Measurements from ENCODE around the gene AKAIN1.

Gene AKAIN1

DNA sequence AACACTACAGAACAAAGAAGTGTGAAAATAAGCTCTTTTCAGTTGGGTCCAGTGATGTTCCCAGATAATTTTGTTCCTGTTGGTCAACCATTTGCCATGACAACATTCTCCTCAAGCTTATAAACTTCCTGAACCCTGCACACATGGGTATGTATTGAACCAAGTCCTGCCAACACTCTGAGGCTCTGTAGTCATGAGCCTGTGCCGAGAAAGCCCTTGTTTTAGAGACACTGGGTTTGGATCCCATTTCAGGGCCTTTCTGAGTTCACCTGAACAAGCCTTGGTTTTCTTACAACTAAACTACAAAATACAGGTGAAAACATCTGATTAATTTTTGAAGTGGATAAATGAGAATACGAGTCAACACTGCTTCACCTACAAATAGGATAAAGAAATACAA lies 38.5 kb downstream of the AKAIN1 start:
- DNase-seq = no peak

GRCh38 chr18:5158172-5158571 lies 38.9 kb downstream of the AKAIN1 start:
- no peak for DNase-seq

- DNase-seq = no peak
Measured at GRCh38 chr18:5155907-5156287, 41.2 kb downstream of the AKAIN1 start.

DNA sequence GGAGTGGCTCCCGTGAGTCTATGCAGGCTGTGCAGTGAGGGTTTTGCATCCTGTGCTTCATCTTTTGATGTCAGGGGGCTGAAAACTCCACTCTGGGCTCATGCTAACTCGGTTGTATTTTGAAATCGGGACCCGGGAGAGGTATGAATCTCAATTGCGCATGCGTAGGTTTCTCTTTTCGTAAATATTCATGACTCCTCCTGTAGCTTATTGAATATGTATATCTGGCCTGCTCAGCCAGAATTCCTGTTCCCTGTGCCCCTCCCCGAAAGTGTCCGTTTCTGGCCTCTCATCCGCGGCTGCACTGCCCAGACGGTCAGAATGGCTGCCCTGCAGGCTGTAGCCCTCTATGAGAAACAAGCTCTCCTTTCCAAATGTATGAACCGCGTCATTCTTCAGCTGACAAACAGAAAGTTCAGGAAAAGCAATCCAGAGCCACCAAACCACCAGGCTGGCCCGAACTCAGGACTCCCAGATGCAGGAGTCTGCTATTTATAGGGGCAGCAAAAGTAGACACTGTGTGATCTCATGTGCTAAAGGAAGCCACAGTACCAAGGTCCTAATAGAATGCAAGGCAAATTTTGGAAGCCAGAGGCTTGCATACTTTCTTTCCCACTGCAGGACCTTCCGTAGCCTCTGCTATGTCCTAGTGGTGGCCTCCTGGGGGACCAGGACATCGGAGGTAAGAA lies 41.7 kb downstream of the AKAIN1 start:
- DNase-seq = no peak

GRCh38 chr18:5152343-5153020 lies 44.6 kb downstream of the AKAIN1 start:
- DNase-seq = no peak

- no peak for DNase-seq
Measured at GRCh38 chr18:5150894-5151293, 46.2 kb downstream of the AKAIN1 start.

DNA sequence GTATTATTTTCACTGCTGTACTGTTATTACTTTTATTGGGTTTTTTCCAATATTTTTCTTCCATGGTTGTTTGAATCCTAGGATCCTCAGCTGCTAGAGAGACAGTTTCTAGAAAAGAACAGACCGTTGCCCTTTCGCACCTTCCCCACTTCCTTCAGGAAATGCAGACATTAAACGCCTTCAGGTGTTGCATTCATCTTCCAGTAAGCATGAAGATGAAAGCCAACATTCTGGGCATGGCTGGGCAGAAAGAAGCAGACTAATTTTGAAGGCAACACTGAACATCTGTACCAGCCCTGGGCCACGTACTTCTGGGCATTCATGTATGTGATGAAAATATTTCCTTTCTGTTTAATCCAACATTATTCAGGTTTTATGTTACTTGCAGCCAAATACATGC lies 51.0 kb downstream of the AKAIN1 start:
- DNase-seq = no peak

DNA sequence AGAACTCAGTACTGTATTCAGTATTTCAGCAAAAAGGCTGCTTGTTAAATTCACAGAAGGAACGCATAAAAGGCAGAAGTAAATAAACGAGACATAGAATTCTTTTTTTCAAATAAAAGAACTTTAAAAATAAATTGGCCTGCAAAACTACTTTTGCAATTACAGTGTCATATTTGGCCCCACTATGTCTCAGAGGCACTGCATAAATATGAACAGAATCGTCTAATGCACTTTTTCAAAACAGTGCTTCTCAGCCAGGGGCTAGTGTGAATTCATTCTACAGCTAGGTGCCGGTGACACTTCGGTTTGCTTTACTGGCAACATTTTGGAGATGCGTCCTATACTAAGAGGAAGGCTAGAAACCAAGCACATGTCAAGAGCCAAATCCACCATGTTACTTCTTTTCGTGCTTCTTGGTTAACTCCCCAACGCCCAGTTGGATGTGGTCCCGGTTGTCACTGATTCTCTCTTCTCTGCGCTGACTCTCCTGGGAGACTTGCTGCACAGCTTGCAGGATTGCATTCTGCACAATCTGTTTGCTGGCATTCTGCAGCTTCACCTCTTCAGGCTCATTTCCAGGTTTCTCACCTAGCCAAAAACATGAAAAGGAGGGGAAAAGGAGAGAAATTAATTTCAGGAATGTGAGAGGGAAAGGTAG lies 51.8 kb downstream of the AKAIN1 start:
- DNase-seq = no peak

DNA sequence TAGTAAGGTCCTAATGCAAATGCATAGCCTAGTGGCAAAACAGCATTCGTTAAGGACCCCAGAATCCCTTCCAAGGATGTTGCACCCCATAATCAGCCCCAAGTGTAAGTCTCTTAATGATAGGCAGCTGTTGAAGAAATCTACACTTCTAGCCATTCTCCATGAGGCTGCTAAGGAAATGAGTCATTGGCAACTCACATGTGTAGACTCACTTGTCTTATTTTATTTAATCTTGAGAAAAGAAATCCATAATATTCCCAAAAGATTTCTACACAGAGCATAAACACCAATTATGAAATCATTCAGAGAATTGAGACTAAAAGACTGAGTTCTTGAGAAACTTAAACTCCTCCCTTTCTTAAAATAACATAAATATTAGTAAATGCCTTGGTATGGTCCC lies 52.4 kb downstream of the AKAIN1 start:
- DNase-seq = no peak

GRCh38 chr18:5142859-5143258 lies 54.2 kb downstream of the AKAIN1 start:
- DNase-seq = no peak

- DNase-seq = no peak
Measured at GRCh38 chr18:5142131-5142530, 54.9 kb downstream of the AKAIN1 start.

GRCh38 chr18:5137261-5137660 lies 59.8 kb downstream of the AKAIN1 start:
- DNase-seq = no peak

DNA sequence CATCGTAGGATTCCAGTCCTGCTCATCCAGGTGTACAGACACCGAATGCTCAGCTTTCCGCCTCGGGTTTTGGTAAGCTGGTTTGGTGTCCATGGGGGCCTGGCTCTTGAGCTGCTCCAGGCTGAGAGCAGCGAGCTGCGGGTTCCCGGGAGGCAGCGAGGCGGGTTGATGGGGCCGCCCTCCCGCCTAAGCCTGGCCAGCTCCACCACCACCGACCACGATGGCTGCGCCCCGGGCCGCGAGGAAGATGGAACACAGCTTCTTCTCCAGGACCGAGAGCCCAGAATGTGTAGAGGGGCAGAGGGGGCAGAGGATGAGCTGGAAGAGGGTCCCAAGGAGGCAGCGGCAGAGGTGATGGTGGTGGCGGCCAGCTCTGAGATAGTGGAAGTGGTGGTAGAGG lies 64.1 kb downstream of the AKAIN1 start:
- DNase-seq = no peak

GRCh38 chr18:5122272-5122671 lies 74.8 kb downstream of the AKAIN1 start:
- DNase-seq = no peak

DNA sequence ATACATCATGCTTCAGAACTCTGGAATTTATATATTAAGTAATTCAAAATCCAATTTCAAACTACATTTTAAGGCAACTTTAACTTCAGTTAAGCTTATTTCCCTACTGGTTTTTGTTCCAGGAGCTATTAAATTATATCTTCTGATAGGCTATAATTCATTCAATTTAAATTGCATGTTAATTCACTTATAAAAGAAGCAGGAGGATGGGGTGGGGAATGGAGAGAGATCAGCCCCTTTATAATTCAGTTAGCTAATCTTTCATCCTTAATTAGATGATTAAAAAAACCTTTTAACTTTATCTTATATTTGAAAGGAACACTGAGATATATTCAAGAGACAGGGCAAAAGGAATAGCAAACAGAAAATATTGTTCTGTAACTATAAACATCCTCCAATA lies 86.8 kb downstream of the AKAIN1 start:
- DNase-seq = no peak

DNA sequence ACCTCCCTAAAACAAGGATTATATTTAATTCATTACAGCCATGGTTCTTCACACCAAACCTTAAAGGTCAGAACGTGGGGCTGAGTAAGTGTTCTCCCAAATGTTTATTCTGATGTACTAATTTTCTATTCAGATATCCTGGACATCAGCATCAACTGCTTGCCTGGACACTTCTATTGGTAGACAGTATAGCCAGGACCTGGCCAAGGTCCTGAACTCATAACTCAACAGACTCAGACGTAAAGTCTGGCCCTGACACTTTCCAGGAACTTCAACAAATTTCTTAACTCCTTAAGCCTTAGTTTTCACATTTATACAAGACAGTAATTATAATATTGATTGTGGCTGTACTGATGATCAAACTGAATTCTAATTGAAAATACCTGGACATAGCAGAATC lies 89.1 kb downstream of the AKAIN1 start:
- DNase-seq = no peak

DNA sequence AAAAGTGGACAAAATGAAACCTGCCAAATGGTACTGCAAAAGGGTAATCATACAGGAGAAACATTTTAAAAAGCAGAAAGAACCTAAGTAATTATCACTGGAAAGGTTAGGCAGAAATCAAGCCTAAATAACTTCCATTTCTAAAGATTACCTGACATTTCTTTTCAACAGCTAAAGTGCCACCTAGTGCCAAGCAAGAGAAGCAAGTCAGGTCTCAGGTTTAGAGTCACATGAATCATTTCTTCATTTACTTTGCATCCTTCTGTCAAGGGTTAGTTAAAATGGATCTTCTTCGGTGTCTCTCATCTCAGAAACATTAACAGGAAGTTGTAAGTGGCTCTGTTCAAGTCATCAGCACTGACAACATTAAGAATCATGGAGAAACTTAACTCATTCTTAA lies 90.3 kb downstream of the AKAIN1 start:
- no peak for DNase-seq

DNA sequence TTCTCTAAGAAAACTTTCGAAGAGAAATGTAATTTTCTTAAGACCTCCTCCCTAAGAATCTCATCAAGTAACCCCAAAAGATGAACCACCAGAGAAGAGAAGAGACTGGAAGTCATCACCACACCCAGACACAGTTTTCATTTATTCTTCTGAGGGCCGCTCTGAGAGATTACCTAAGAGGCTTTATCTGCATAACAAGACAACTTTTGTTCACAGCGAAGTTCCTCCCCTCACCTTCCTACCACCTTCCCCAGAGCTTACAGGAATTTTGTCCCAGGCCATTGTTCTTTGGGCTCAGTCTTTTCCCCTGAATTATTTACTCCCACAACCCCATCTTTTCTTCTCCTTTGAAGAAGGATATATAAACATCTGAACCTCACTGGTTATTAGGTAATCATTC lies 92.8 kb downstream of the AKAIN1 start:
- DNase-seq = no peak

DNA sequence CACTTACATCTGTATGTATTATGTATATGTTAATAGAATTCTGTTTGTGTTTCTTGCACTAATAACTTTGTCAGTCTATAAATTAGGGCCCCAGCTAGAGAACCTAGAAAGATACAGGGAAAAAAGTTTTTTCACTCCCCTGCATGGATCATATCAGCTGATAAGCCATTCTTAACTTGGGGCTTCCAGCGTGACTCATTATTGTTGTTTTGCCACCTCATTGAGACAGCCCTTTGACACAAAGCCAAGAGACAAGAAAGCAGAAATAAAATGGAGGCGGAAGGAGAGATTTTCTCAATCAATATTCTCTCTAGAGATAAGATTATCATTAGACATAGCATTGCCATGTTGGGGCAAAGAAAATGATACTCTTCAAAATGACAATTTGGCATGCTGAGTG lies 93.4 kb downstream of the AKAIN1 start:
- no peak for DNase-seq

DNA sequence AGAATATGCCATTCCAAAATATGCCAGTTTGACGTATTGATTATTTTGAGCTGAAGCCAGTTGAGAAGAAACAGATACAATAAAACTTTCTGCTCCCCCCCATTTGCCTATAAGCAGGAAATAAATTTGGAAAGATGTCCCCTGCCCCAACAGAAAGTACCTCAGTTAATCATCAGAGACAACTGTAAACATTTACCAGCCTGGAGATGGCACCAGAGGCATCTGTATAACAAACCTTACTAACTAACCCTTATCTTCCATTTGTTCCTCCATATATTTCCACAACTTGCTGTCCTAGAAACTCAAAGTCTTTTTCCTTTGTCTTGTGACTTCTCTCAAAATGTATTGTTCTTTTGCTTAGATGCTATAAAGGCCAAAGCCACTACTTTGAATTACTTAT lies 93.8 kb downstream of the AKAIN1 start:
- DNase-seq = no peak

DNA sequence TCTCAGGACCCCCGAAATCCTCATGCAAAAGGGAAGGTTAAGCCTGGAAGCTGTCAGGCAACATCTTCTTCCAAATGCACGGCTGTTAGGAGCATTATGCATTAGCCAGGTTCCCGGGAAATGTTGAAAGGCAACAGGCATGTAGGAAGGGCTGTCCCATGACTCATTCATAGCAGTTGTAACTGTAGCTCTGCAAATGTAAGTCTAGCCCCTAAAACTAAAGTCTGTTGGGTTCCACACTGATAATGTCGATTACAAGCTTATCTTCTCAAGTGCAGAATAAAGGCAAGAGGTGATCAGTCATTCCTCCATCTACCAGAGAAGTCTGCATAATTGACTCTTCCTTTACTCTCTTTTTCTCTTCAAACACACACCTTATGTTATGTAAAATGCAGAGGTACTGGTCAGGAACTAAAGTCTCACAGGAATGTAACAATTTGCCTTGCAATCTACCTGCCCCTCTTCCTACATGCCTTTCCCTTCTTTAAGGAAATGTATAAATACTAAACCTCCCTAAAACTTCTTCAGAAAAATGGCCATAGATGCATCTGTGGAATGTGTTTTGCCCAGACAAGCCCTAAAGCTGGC lies 99.8 kb downstream of the AKAIN1 start:
- no peak for DNase-seq

DNA sequence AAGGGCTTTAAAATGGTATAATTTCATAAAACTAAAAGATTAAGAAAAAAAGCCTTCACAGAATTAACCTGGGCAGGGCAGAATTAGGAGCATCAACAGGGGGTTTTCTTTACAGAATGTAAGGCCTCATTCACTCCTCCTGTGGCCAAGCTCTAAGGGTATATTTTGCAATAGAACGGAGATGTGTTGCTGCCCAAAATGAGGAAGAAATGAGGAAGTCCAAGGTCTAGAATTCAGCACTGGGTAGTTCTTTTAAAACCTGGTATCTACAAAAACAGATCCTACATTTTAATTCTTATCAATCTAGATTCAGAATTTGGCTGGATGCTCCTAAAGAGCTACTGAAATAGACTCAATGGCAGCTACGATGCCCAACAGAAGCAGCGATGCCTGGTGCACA lies 101.8 kb downstream of the AKAIN1 start:
- DNase-seq = no peak

DNA sequence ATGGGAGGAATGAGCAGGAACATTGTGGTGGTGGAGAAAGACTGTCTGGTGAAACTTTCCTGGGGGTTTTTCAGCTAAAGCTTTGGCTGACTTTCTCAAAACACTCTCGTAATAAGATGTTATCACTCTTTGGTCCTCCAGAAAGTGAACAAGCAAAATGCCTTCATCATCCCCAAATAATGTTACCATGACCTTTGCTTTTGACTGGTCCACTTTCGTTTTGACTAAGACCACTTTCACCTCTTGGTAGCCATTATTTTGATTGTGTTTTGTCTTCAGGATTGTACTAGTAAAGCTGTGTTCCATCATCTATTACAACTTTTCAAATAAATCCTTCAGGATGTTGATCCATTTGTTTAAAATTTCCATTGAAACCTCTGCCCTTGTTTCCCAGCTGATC lies 103.2 kb downstream of the AKAIN1 start:
- no peak for DNase-seq

Measured in activated CD8-positive, alpha-beta memory T cell treated with anti-CD3 and anti-CD28 coated beads for 24 hours (primary cell).